ENCODE data around the gene ANKRD65. TPM values are rescaled to one million over a fixed set of nuclear protein-coding genes. Genes with fewer than 3 reads are reported as not detected.

ANKRD65 gene
- total RNA-seq, 1 donor from 2014 or later, result 38.4 TPM

GRCh38 chr1:1398677-1399186, 22.3 kb downstream of the ANKRD65 start:
- Mint-ChIP-seq H3K27me3 (ENCODE audit: unreplicated experiment) (no peaks in the 10 kb centered on the region), H3K27ac (ENCODE audit: unreplicated experiment) (peak overlapping the region; percentile 93), H3K36me3 (ENCODE audit: unreplicated experiment) (no peaks in the 10 kb centered on the region), H3K4me1 (ENCODE audit: low read depth, unreplicated experiment) (peaks cover 10% of the 10 kb centered on the region), H3K9me3 (ENCODE audit: unreplicated experiment) (peaks cover 22% of the 10 kb centered on the region), H3K4me3 (ENCODE audit: unreplicated experiment) (peak overlapping the region; percentile 98)
- no peak for DNase-seq
- TF ChIP-seq CTCF (IDR thresholded peaks at IDR 0.05; ENCODE audit: partially characterized antibody, unreplicated experiment), result no peak

DNA sequence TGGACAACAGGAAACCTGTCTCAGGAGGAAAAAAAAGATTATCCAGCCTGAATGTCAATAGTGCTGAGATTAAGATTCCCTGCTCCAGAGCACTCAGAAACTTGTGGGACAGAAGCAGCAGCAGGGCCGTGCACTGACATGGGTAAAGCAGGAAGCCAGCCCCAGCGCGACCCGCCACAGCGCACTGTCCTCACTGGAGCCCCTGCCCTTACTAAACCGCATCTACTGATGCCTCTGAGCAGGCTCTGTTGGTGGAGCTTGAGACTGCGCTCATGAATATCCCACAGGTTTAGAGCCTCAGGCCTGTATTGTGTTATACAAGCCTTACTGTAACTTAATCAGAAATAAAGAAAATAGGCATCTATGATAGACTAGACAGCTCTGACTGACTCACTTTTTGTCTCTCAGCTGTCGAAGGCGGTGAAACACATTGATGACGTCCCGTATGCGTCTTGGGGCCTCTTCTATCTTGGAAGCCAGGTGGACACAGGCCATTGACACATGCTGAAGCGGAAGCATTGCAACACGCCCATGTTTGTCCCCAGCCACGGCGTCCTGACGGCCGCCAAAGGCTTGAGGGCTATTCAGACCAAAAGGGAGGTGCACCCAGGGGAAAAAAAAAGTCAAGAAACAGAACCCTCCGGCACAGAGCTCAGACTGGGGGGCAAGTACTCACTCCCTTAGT, 23.1 kb downstream of the ANKRD65 start:
- H3K9me3 Mint-ChIP-seq (ENCODE audit: unreplicated experiment), result peaks cover 17% of the 10 kb centered on the region
- DNase-seq, result no peak
- peak overlapping the region; percentile 93 for H3K27ac Mint-ChIP-seq (ENCODE audit: unreplicated experiment)
- no peak for TF ChIP-seq CTCF (IDR thresholded peaks at IDR 0.05; ENCODE audit: partially characterized antibody, unreplicated experiment)
- no peaks in the 10 kb centered on the region for H3K36me3 Mint-ChIP-seq (ENCODE audit: unreplicated experiment)
- peaks cover 10% of the 10 kb centered on the region for H3K4me1 Mint-ChIP-seq (ENCODE audit: low read depth, unreplicated experiment)
- peak overlapping the region; percentile 98 for H3K4me3 Mint-ChIP-seq (ENCODE audit: unreplicated experiment)
- H3K27me3 Mint-ChIP-seq (ENCODE audit: unreplicated experiment), result no peaks in the 10 kb centered on the region

- H3K4me3 Mint-ChIP-seq (ENCODE audit: unreplicated experiment), result peak overlapping the region; percentile 39
- H3K9me3 Mint-ChIP-seq (ENCODE audit: unreplicated experiment), result peaks cover 11% of the 10 kb centered on the region
- DNase-seq, result no peak
- no peak for TF ChIP-seq CTCF (IDR thresholded peaks at IDR 0.05; ENCODE audit: partially characterized antibody, unreplicated experiment)
- H3K27me3 Mint-ChIP-seq (ENCODE audit: unreplicated experiment), result no peaks in the 10 kb centered on the region
- peak overlapping the region; percentile 64 for H3K27ac Mint-ChIP-seq (ENCODE audit: unreplicated experiment)
- H3K36me3 Mint-ChIP-seq (ENCODE audit: unreplicated experiment), result no peaks in the 10 kb centered on the region
- H3K4me1 Mint-ChIP-seq (ENCODE audit: low read depth, unreplicated experiment), result peaks cover 6% of the 10 kb centered on the region
Measured at GRCh38 chr1:1395166-1395565, 25.9 kb downstream of the ANKRD65 start.

- Mint-ChIP-seq H3K36me3 (ENCODE audit: unreplicated experiment) (no peaks in the 10 kb centered on the region), H3K27ac (ENCODE audit: unreplicated experiment) (peak overlapping the region; percentile 22), H3K4me1 (ENCODE audit: low read depth, unreplicated experiment) (peaks cover 6% of the 10 kb centered on the region), H3K9me3 (ENCODE audit: unreplicated experiment) (peaks cover 8% of the 10 kb centered on the region), H3K4me3 (ENCODE audit: unreplicated experiment) (no peak overlapping the region), H3K27me3 (ENCODE audit: unreplicated experiment) (no peaks in the 10 kb centered on the region)
- no peak for DNase-seq
- no peak for TF ChIP-seq CTCF (IDR thresholded peaks at IDR 0.05; ENCODE audit: partially characterized antibody, unreplicated experiment)
Measured at GRCh38 chr1:1394116-1394515, 27.0 kb downstream of the ANKRD65 start.

GRCh38 chr1:1393428-1393827, 27.6 kb downstream of the ANKRD65 start:
- no peak overlapping the region for H3K4me3 Mint-ChIP-seq (ENCODE audit: unreplicated experiment)
- H3K4me1 Mint-ChIP-seq (ENCODE audit: low read depth, unreplicated experiment), result peaks cover 6% of the 10 kb centered on the region
- H3K9me3 Mint-ChIP-seq (ENCODE audit: unreplicated experiment), result peaks cover 7% of the 10 kb centered on the region
- H3K27me3 Mint-ChIP-seq (ENCODE audit: unreplicated experiment), result peaks cover under 1% of the 10 kb centered on the region
- DNase-seq, result no peak
- no peak for TF ChIP-seq CTCF (IDR thresholded peaks at IDR 0.05; ENCODE audit: partially characterized antibody, unreplicated experiment)
- no peaks in the 10 kb centered on the region for H3K36me3 Mint-ChIP-seq (ENCODE audit: unreplicated experiment)
- no peak overlapping the region for H3K27ac Mint-ChIP-seq (ENCODE audit: unreplicated experiment)
